Stimulated activated CD8-positive, alpha-beta memory T cell treated with anti-CD3 and anti-CD28 coated beads, Interleukin-4, amount 100 ng/mL, for 4 hours (primary cell): ENCODE data around the gene ATP8A2.

Source experiments
- DNase-seq, 2 donors: peaks; one replicate each; pipeline ENCODE4 v3.0.0-alpha.2; 2020; ENCODE audit warnings: low read depth in 2 of 2, low spot score in 1 of 2

ATP8A2 gene

GRCh38 chr13:25906191-25906661, 534.5 kb downstream of the ATP8A2 start:
- no peak for DNase-seq

GRCh38 chr13:25908366-25908765, 536.6 kb downstream of the ATP8A2 start:
- no peak for DNase-seq

GRCh38 chr13:25910243-25910642, 538.5 kb downstream of the ATP8A2 start:
- DNase-seq = no peak

- no peak for DNase-seq
Measured at GRCh38 chr13:25910991-25911419, 539.2 kb downstream of the ATP8A2 start.

GRCh38 chr13:25912961-25913360, 541.2 kb downstream of the ATP8A2 start:
- DNase-seq = no peak

- DNase-seq = no peak
Measured at GRCh38 chr13:25915840-25916518, 544.2 kb downstream of the ATP8A2 start.

- DNase-seq = no peak
Measured at GRCh38 chr13:25920277-25920676, 548.5 kb downstream of the ATP8A2 start.

- DNase-seq = no peak
Measured at GRCh38 chr13:25920931-25921330, 549.2 kb downstream of the ATP8A2 start.

- DNase-seq = no peak
Measured at GRCh38 chr13:25922376-25922775, 550.6 kb downstream of the ATP8A2 start.

GRCh38 chr13:25923217-25924085, 551.7 kb downstream of the ATP8A2 start:
- DNase-seq = no peak

GRCh38 chr13:25927363-25927762, 555.6 kb downstream of the ATP8A2 start:
- no peak for DNase-seq

- no peak for DNase-seq
Measured at GRCh38 chr13:25927932-25928331, 556.2 kb downstream of the ATP8A2 start.

GRCh38 chr13:25928941-25929505, 557.2 kb downstream of the ATP8A2 start:
- DNase-seq = no peak

- no peak for DNase-seq
Measured at GRCh38 chr13:25929816-25930215, 558.0 kb downstream of the ATP8A2 start.

GRCh38 chr13:25930653-25931052, 558.9 kb downstream of the ATP8A2 start:
- no peak for DNase-seq

- DNase-seq = no peak
Measured at GRCh38 chr13:25932365-25932764, 560.6 kb downstream of the ATP8A2 start.

GRCh38 chr13:25933520-25933919, 561.7 kb downstream of the ATP8A2 start:
- no peak for DNase-seq

GRCh38 chr13:25934127-25934526, 562.4 kb downstream of the ATP8A2 start:
- DNase-seq = no peak

- DNase-seq = no peak
Measured at GRCh38 chr13:25939961-25940687, 568.4 kb downstream of the ATP8A2 start.

GRCh38 chr13:25943081-25943480, 571.3 kb downstream of the ATP8A2 start:
- DNase-seq = no peak

- no peak for DNase-seq
Measured at GRCh38 chr13:25943658-25944057, 571.9 kb downstream of the ATP8A2 start.
